GM18870 (cell line): ENCODE measurements around the gene CMSS1.

ENCODE experiments used
- ATAC-seq: cut with Tn5 transposase; IDR thresholded peaks from one replicate; pipeline ENCODE4 v1.9.1; 2021; ENCODE audit warnings: moderate library complexity; ENCODE audit not compliant: unreplicated experiment

CMSS1 gene

DNA sequence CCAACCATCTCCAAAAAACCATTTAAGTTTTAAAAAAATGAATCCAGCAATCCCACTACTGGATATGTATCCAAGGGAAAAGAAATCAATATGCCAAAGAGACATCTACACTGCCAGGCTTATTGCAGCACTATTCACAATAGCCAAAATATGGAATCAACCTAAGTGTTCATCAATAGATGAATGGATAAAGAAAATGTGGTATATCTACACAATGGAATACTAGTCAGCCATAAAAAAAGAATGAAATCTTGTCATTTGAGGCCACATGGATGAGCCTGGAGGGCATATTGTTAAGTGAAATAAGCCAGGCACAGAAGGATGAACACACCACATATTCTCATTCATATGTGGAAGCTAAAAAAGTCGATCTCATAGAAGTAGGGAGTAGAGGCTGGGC, 160.6 kb downstream of the CMSS1 start:
- ATAC-seq: no peak

GRCh38 chr3:99980606-99981005, 162.9 kb downstream of the CMSS1 start:
- ATAC-seq: no peak

DNA sequence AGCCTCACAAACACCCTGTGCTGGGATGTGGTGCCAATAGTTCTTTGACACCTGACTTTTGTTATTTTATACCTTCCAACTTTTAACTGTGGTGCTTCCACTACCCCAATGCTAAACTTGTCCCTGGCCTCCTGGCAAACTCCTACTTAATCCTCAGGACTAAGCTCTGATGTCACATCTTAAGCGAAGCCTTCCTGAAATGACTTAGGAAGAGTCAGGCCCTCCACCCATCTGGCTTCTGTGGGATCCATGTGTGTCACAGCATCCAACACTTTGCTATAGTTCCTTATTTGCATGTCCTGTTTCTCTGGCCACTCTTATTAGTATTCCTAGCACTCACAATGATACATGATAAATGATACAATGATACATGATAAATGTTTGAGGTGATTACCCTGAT, 163.5 kb downstream of the CMSS1 start:
- no peak for ATAC-seq

DNA sequence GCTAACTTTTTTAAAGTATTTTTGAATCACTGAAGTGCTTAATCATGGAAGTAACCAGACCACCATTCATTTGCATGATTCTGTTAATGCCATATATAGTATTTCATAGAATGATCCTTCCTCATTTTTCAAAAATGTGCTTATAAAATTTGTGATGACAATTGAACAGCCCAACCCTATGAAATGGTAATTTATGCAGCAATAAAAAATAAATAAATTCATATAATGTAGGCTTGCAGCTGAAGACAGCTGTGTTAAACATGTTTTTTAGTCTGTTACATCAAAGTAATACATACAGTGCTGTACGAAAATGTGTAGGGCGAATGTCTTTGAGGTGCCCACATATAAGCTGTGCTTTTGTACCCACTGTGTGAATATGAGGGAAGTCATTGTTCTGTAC, 165.0 kb downstream of the CMSS1 start:
- no peak for ATAC-seq

DNA sequence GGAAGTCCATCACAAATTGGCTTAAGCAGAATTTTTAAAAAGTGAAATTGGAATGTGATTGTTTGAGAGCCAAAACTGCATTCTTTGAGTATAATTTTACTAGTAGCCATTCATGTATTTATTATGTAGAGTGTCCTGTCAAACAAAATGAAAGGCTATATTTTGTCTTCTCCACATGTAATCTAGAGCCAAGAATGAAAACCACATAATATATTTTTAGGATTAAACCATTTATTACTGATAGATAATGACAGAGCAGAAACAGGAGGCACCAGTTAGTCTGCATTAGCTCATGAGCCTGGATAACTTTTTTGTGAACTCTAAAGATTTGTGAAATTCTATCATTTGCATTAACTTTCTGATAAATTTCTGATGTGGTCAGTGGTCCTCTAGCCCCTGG, 166.5 kb downstream of the CMSS1 start:
- ATAC-seq: no peak

DNA sequence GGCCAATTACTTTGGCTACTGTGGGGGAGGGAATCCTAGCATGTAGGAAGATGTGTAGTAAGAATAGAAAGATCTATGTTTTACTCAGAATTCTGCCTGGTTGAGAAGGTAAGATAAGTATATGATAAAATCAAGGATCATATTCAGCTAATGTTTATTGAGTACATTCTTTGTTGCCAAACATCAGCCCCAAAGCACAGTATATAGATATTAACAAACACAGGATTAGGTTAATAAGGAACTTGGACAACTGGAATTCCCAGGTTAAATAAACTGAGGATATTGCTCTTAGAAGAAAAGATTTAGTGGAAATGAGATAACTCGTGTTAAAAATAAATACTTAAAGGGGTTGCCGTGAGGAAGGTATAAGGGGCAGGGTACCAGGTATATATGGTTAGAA, 167.0 kb downstream of the CMSS1 start:
- ATAC-seq: no peak

DNA sequence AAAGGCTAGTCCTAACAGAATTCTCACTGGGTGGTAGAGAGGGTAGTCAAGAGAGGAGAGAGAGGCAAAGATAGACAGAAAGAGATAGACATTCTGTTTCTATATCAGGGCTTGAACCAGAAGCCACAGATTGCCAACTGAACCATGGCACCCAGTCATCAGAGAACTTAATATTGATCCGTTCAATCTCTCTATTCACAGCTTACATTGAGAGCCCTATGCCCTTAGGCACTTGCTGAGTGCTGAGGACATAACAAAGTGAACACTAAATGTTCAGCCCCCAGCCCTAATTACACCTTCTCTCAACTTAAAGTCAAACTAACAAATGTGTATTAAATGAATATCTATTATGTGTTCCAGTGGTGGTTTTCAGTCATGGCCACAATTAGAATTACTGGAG, 172.5 kb downstream of the CMSS1 start:
- no peak for ATAC-seq

GRCh38 chr3:99997293-99997692, 179.6 kb downstream of the CMSS1 start:
- ATAC-seq: no peak

DNA sequence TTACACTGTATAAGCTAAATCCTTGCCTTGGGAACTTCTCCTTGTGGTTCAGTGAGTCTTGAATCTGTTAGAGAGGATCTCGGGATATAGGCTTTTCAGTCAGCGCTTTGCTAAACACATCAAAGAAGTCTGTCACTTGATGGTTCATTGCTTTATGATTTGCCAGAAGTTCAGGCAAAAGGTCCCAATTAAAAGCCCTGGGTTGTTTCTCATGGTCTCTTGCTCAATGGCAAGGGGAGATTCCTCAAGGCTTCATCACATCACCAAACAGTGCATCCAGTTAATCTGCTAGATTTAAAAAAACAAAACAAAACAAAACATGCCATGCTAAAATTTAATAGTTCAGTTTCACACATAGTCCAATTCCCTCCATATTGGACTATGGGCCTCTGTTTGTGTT, 181.9 kb downstream of the CMSS1 start:
- no peak for ATAC-seq

- no peak for ATAC-seq
Observed at GRCh38 chr3:100001083-100001482, 183.4 kb downstream of the CMSS1 start.

GRCh38 chr3:100001526-100002270, 184.0 kb downstream of the CMSS1 start:
- ATAC-seq: no peak

- ATAC-seq: no peak
Observed at GRCh38 chr3:100002599-100003350, 185.1 kb downstream of the CMSS1 start.

DNA sequence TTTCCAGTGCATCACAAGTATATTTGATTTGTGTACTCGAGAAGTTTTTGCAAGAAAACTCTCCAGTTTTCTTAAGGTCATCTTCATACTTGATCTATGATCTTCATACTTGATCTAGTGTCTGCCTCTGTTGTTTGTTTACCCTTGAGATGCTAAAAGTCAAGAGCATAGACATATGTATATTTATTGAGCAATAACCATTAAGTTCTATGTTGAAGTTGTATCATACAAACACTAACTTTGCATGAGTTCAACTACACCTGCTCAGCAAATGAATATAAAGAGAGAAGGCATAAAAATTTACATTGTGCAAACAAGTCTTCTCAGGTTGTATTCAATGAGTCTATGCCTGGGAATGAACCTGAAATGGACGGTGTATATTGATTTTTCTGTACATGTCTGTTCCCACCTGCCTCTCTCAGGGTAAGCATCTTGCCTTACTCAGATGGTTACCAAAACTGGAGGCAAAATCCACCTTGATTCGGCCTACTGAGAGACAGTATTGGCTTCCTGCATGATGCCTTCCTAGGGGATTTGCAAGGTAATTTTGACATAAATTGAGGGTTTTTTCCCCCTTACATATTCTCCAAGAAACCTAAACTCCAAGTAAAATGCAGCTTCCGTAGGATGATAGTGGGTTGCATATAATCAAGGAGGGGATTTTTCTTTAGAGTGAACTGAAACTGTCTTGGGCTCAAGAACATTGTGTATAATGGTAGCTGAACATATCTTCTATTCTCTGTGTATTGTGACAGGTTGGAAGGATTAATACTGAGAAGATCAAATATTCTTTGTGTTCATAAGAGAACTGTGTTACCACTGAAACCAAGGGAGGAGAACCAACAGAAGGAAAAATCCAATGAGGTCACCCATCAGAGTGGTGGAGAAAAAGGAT, 186.2 kb downstream of the CMSS1 start:
- no peak for ATAC-seq

- no peak for ATAC-seq
Observed at GRCh38 chr3:100004931-100005330, 187.3 kb downstream of the CMSS1 start.

GRCh38 chr3:100005665-100006393, 188.2 kb downstream of the CMSS1 start:
- no peak for ATAC-seq

- ATAC-seq: no peak
Observed at GRCh38 chr3:100006570-100007271, 189.1 kb downstream of the CMSS1 start.

DNA sequence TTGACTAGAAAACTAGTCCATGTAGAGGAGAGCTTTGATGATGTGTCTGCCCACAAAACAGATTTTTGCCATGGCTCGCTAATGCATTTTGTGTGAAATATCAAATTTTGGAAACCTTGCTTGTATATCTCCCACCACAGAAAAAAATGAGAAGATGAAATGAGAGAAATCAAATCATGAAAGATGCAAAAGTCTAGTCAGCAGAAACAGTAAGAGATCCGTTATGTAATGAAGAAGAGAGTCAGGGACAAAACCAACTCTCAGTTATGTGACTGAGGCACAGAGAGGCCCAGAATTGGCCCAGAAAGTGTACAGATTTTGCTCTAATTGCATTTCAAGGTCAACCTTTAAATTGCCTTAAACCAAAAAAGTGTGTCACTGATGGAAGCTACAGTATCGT, 189.7 kb downstream of the CMSS1 start:
- no peak for ATAC-seq

- no peak for ATAC-seq
Observed at GRCh38 chr3:100008081-100008698, 190.5 kb downstream of the CMSS1 start.

GRCh38 chr3:100009276-100010086, 191.8 kb downstream of the CMSS1 start:
- ATAC-seq: no peak
